Neural crest cell (in vitro differentiated cells): ENCODE results near the gene CDHR5. TPM values are rescaled to one million over a fixed set of nuclear protein-coding genes. Genes with fewer than 3 reads are reported as not detected.

Source experiments
- DNase-seq: peaks from one replicate; pipeline ENCODE4 v3.0.0; 2021; ENCODE audit warnings: low read depth, mixed read lengths, low spot score
- H3K27ac Mint-ChIP-seq: one replicate; pipeline ENCODE4 v1.8.0; 2021; ENCODE audit warnings: mild to moderate bottlenecking, mixed read lengths; ENCODE audit not compliant: unreplicated experiment
- H3K27me3 Mint-ChIP-seq: 2 replicates; pipeline ENCODE4 v1.8.0; 2021; ENCODE audit warnings: low read depth, mild to moderate bottlenecking, mixed read lengths
- H3K36me3 Mint-ChIP-seq: 2 replicates; pipeline ENCODE4 v1.8.0; 2021; ENCODE audit warnings: low read depth, mild to moderate bottlenecking, mixed read lengths
- H3K4me1 Mint-ChIP-seq: 2 replicates; pipeline ENCODE4 v1.8.0; 2021; ENCODE audit warnings: mixed read lengths
- H3K4me3 Mint-ChIP-seq: one replicate; pipeline ENCODE4 v1.8.0; 2021; ENCODE audit warnings: mild to moderate bottlenecking, mixed read lengths
- H3K9me3 Mint-ChIP-seq: 2 replicates; pipeline ENCODE4 v1.8.0; 2021; ENCODE audit warnings: mixed read lengths
- total RNA-seq: library from RNA; stranded (reverse); gene quantifications from 2 replicates; pipeline ENCODE4 v1.2.1, GENCODE V29; 2021
- TF ChIP-seq, protein P1 (sequence below): fragments of 200-600 bp; sonication (generic); conservative IDR thresholded peaks from 2 replicates; pipeline ENCODE4 v1.5.0; 2021; ENCODE audit warnings: antibody characterized with exemption, mild to moderate bottlenecking

CDHR5 gene
- total RNA-seq, 1 donor from 2014 or later = not detected

DNA sequence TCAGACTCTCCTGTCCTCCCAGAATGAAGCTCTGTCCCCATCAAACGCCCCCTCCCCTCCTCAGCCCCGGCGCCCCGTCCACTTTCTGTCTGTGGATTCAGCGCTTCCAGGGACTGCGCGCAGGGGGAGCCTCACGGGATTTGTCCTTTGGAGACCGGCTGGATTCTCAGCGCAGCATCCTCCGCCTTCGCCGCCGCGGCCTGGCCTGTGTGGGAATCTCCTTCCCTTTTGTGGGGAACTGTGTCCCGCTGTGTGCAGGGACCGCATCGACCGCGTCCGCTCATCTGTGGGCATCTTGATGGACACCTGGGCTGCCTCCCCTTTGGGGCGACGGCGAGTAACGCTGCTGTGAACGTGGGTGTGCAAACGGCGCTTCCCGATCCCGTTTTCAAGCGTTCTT lies 3.3 kb upstream of the CDHR5 start:
- peaks cover 6% of the 10 kb centered on the region for H3K36me3 Mint-ChIP-seq
- no peak for DNase-seq

GRCh38 chr11:627308-627576 lies 2.5 kb upstream of the CDHR5 start:
- peaks cover 6% of the 10 kb centered on the region for H3K36me3 Mint-ChIP-seq
- peaks cover 11% of the 10 kb centered on the region for H3K4me1 Mint-ChIP-seq
- H3K9me3 Mint-ChIP-seq = no peaks in the 10 kb centered on the region
- no peak for DNase-seq
- TF ChIP-seq, protein P1, sequence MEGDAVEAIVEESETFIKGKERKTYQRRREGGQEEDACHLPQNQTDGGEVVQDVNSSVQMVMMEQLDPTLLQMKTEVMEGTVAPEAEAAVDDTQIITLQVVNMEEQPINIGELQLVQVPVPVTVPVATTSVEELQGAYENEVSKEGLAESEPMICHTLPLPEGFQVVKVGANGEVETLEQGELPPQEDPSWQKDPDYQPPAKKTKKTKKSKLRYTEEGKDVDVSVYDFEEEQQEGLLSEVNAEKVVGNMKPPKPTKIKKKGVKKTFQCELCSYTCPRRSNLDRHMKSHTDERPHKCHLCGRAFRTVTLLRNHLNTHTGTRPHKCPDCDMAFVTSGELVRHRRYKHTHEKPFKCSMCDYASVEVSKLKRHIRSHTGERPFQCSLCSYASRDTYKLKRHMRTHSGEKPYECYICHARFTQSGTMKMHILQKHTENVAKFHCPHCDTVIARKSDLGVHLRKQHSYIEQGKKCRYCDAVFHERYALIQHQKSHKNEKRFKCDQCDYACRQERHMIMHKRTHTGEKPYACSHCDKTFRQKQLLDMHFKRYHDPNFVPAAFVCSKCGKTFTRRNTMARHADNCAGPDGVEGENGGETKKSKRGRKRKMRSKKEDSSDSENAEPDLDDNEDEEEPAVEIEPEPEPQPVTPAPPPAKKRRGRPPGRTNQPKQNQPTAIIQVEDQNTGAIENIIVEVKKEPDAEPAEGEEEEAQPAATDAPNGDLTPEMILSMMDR = no peak
- H3K27ac Mint-ChIP-seq = no peak overlapping the region
- peaks cover 43% of the 10 kb centered on the region for H3K27me3 Mint-ChIP-seq
- no peak overlapping the region for H3K4me3 Mint-ChIP-seq

More for the DNA sequence above, 3.3 kb upstream of the CDHR5 start:
- Mint-ChIP-seq H3K27me3 (peaks cover 48% of the 10 kb centered on the region), H3K9me3 (no peaks in the 10 kb centered on the region), H3K4me3 (peak overlapping the region; percentile 80), H3K4me1 (peaks cover 11% of the 10 kb centered on the region), H3K27ac (no peak overlapping the region)
- TF ChIP-seq, protein P1 = no peak

- Mint-ChIP-seq H3K4me1 (peaks cover 11% of the 10 kb centered on the region), H3K27me3 (peaks cover 43% of the 10 kb centered on the region), H3K27ac (no peak within 1 kb of the TSS), H3K9me3 (no peaks in the 10 kb centered on the region), H3K36me3 (peaks cover 6% of the 10 kb centered on the region), H3K4me3 (no peak within 1 kb of the TSS)
- TF ChIP-seq, protein P1 = no peak
- no peak for DNase-seq
These were observed 1.9 kb upstream of the CDHR5 start, which contains the start of gene SCT for GRCh38 chr11:626475-627307. TSS of gene SCT (minus strand) at chr11:627181. CDS start at chr11:627143, 38 bp downstream.

GRCh38 chr11:625636-626268 lies 997 bp upstream of the CDHR5 start:
- H3K4me3 Mint-ChIP-seq = no peak overlapping the region
- TF ChIP-seq, protein P1 = no peak
- no peak for DNase-seq
- peaks cover 6% of the 10 kb centered on the region for H3K36me3 Mint-ChIP-seq
- H3K27me3 Mint-ChIP-seq = peaks cover 43% of the 10 kb centered on the region
- no peak overlapping the region for H3K27ac Mint-ChIP-seq
- no peaks in the 10 kb centered on the region for H3K9me3 Mint-ChIP-seq
- peaks cover 11% of the 10 kb centered on the region for H3K4me1 Mint-ChIP-seq

GRCh38 chr11:623999-624704 lies 603 bp downstream of the CDHR5 start:
- TF ChIP-seq, protein P1 = no peak
- H3K27me3 Mint-ChIP-seq = peaks cover 35% of the 10 kb centered on the region
- DNase-seq = no peak
- H3K9me3 Mint-ChIP-seq = no peaks in the 10 kb centered on the region
- no peak overlapping the region for H3K27ac Mint-ChIP-seq
- peaks cover 6% of the 10 kb centered on the region for H3K36me3 Mint-ChIP-seq
- H3K4me1 Mint-ChIP-seq = peaks cover 11% of the 10 kb centered on the region
- no peak overlapping the region for H3K4me3 Mint-ChIP-seq
